GM18499 (cell line): Measurements from ENCODE around the gene CCDC184.
"Not testable (repeated sequence)": the region's sequence is repeated elsewhere in the genome, so short reads cannot be mapped to it uniquely, and the experiment has no call there.

Source experiments
- ATAC-seq: cut with Tn5 transposase; IDR thresholded peaks from one replicate; pipeline ENCODE4 v1.9.1; 2021; ENCODE audit warnings: moderate number of reproducible peaks; ENCODE audit not compliant: insufficient read depth, unreplicated experiment

Gene CCDC184

GRCh38 chr12:48201091-48201490, 17.6 kb downstream of the CCDC184 start:
- no peak for ATAC-seq

- no peak for ATAC-seq
Measured at GRCh38 chr12:48201516-48201915, 18.1 kb downstream of the CCDC184 start.

GRCh38 chr12:48202766-48203165, 19.3 kb downstream of the CCDC184 start:
- ATAC-seq, result no peak

- no peak for ATAC-seq
Measured at GRCh38 chr12:48203192-48203591, 19.7 kb downstream of the CCDC184 start, which contains the start of gene OR10AD1. OR10AD1 (minus strand) TSS chr12:48203292; CDS start chr12:48203292, 0 bp downstream.

GRCh38 chr12:48209495-48209894, 26.1 kb downstream of the CCDC184 start:
- ATAC-seq, result not testable (repeated sequence)

- ATAC-seq, result no peak
Measured at GRCh38 chr12:48216785-48217184, 33.3 kb downstream of the CCDC184 start.

- no peak for ATAC-seq
Measured at GRCh38 chr12:48219631-48220030, 36.2 kb downstream of the CCDC184 start.

GRCh38 chr12:48220701-48221100, 37.3 kb downstream of the CCDC184 start:
- no peak for ATAC-seq

- ATAC-seq, result no peak
Measured at GRCh38 chr12:48221645-48222044, 38.2 kb downstream of the CCDC184 start.

GRCh38 chr12:48224533-48224932, 41.1 kb downstream of the CCDC184 start:
- not testable (repeated sequence) for ATAC-seq

- ATAC-seq, result not testable (repeated sequence)
Measured at GRCh38 chr12:48231169-48231958, 47.9 kb downstream of the CCDC184 start.
